ENCODE measurements around the gene ZNF436.

ZNF436 gene

DNA sequence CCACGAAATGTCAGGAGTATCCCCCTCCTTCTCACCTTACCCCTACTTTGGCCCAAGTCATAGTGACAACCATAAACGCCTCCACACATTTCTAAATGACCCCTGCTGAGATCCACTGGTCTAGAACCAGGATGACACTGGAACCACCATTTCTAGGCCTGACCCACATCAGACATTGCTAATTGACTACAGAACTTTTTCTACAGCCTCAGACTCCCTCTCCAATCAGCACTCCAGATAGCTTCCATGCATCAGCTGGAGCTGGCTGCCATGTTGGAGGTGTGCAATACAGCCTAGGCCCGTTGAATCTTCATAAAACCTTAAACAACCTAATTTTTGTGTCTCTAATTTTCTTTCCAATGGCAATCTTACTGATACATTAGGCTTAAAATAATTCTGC is 36.3 kb upstream of the ZNF436 start:
- DNase-seq (no peak), ATAC-seq (ENCODE audit: insufficient read depth, low read depth) (no peak)
- Histone ChIP-seq H2AFZ (ENCODE audit: low read depth, low read length) (no peak overlapping the region), H3K9me3 (ENCODE audit: insufficient read depth, low read length, severe bottlenecking) (no peaks in the 10 kb centered on the region), H3K4me3 (ENCODE audit: low read depth in 1 of 2, low read length in 2 of 2) (no peak overlapping the region), H3K4me1 (ENCODE audit: insufficient read depth, low read length) (peaks cover 13% of the 10 kb centered on the region), H3K36me3 (ENCODE audit: insufficient read depth, low read length) (no peaks in the 10 kb centered on the region), H3K4me2 (ENCODE audit: insufficient read depth, low read length) (no peak overlapping the region), H3K27me3 (ENCODE audit: insufficient read depth, low read length, poor library complexity) (no peaks in the 10 kb centered on the region), H3K79me2 (ENCODE audit: insufficient read depth, low read length) (no peaks in the 10 kb centered on the region), H3K9ac (ENCODE audit: low read depth, low read length) (no peak overlapping the region), H3K27ac (ENCODE audit: low read length) (no peak overlapping the region), H4K20me1 (ENCODE audit: insufficient read depth, low read length) (no peaks in the 10 kb centered on the region)
- TF ChIP-seq, protein P1, sequence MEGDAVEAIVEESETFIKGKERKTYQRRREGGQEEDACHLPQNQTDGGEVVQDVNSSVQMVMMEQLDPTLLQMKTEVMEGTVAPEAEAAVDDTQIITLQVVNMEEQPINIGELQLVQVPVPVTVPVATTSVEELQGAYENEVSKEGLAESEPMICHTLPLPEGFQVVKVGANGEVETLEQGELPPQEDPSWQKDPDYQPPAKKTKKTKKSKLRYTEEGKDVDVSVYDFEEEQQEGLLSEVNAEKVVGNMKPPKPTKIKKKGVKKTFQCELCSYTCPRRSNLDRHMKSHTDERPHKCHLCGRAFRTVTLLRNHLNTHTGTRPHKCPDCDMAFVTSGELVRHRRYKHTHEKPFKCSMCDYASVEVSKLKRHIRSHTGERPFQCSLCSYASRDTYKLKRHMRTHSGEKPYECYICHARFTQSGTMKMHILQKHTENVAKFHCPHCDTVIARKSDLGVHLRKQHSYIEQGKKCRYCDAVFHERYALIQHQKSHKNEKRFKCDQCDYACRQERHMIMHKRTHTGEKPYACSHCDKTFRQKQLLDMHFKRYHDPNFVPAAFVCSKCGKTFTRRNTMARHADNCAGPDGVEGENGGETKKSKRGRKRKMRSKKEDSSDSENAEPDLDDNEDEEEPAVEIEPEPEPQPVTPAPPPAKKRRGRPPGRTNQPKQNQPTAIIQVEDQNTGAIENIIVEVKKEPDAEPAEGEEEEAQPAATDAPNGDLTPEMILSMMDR (IDR thresholded peaks at IDR 0.05; ENCODE audit: borderline replicate concordance, extremely low read depth, low read length, poor library complexity, severe bottlenecking) = no peak
- no peak for TF ChIP-seq EZH2 (IDR thresholded peaks at IDR 0.05; ENCODE audit: borderline replicate concordance, low read depth, low read length, severe bottlenecking)

DNA sequence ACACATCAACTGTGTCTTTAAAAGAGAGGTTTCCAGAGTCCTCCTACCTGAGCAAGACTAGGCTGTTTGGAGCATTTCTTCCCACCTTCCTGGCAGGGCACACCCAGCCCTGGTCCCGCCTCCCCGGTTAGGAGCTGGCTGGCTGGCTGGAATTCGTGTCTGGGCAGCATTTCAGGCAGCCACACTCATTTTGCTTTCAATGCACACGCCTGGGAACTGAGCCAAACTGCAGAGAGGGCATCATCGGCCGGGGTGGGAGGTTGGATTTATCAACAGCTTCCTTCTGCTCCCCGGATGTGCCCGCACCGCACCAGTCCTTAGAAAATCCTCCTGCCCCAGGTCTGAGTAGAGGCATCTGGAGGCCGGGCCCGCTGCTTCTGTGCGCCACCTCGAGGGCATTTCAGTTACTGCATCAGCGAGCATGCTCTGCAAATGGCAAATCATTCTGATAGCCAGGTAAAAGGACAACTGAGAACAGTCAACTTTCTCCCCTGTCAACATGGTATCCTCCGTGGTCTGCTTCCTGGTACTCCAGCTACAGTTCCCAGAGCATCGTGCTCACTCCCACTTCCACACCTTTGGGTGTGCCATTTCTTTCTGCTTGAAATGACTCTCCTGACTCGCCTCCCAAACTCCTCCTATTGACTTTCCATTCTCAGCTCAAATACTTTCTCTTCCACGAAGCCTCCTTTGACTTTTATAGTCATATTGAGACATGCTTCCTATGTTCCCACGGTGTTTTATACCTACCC is 34.3 kb upstream of the ZNF436 start:
- Histone ChIP-seq H3K27me3 (ENCODE audit: insufficient read depth, low read length, poor library complexity) (no peaks in the 10 kb centered on the region), H4K20me1 (ENCODE audit: insufficient read depth, low read length) (no peaks in the 10 kb centered on the region), H3K27ac (ENCODE audit: low read length) (peak overlapping the region; percentile 46), H3K9ac (ENCODE audit: low read depth, low read length) (0 out of 2 replicates have a peak overlapping the region, but pooled peaks have one; percentile 13), H3K4me2 (ENCODE audit: insufficient read depth, low read length) (peak overlapping the region; percentile 53), H3K79me2 (ENCODE audit: insufficient read depth, low read length) (no peaks in the 10 kb centered on the region), H3K4me3 (ENCODE audit: low read depth in 1 of 2, low read length in 2 of 2) (peak overlapping the region in 1 of 2 experiments; percentile 32; a peak in 1 of 4 replicates), H2AFZ (ENCODE audit: low read depth, low read length) (peak overlapping the region; percentile 65), H3K9me3 (ENCODE audit: insufficient read depth, low read length, severe bottlenecking) (no peaks in the 10 kb centered on the region), H3K4me1 (ENCODE audit: insufficient read depth, low read length) (peaks cover 13% of the 10 kb centered on the region), H3K36me3 (ENCODE audit: insufficient read depth, low read length) (no peaks in the 10 kb centered on the region)
- TF ChIP-seq, protein P1 (IDR thresholded peaks at IDR 0.05; ENCODE audit: borderline replicate concordance, extremely low read depth, low read length, poor library complexity, severe bottlenecking) = peak; percentile 99
- TF ChIP-seq EZH2 (IDR thresholded peaks at IDR 0.05; ENCODE audit: borderline replicate concordance, low read depth, low read length, severe bottlenecking) = no peak
- peak; percentile 89 for DNase-seq
- peak; percentile 99 for ATAC-seq (ENCODE audit: insufficient read depth, low read depth)

DNA sequence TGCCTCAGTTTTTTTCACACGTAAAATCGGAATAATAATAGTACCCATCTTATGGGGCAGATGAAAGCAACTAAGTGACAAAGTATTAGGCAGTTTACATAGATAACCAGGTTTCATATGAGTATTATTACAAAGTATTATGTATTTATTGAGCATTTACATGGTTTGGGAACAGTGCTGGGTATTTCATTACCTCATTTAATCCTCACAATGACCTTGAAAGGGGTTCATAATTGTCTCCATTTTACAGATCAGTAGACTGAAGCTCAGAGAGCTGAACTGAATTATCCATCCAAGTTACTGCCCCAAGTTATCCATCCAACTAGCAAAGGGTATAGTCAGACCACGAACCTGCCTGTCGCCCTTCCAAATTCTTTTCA is 33.7 kb upstream of the ZNF436 start:
- DNase-seq = no peak
- no peaks in the 10 kb centered on the region for H3K79me2 ChIP-seq (ENCODE audit: insufficient read depth, low read length)
- no peak for ATAC-seq (ENCODE audit: insufficient read depth, low read depth)
- H3K4me2 ChIP-seq (ENCODE audit: insufficient read depth, low read length) = peak overlapping the region; percentile 53
- TF ChIP-seq, protein P1 (IDR thresholded peaks at IDR 0.05; ENCODE audit: borderline replicate concordance, extremely low read depth, low read length, poor library complexity, severe bottlenecking) = no peak
- no peak for TF ChIP-seq EZH2 (IDR thresholded peaks at IDR 0.05; ENCODE audit: borderline replicate concordance, low read depth, low read length, severe bottlenecking)
- H3K36me3 ChIP-seq (ENCODE audit: insufficient read depth, low read length) = no peaks in the 10 kb centered on the region
- peak overlapping the region; percentile 65; the same call in 1 of the 2 replicates for H2AFZ ChIP-seq (ENCODE audit: low read depth, low read length)
- 0 out of 2 replicates have a peak overlapping the region, but pooled peaks have one; percentile 13 for H3K9ac ChIP-seq (ENCODE audit: low read depth, low read length)
- peaks cover 13% of the 10 kb centered on the region for H3K4me1 ChIP-seq (ENCODE audit: insufficient read depth, low read length)
- H3K27ac ChIP-seq (ENCODE audit: low read length) = peak overlapping the region; percentile 46
- H3K4me3 ChIP-seq (ENCODE audit: low read depth in 1 of 2, low read length in 2 of 2) = peak overlapping the region in 1 of 2 experiments; percentile 32; a peak in 1 of 4 replicates
- H4K20me1 ChIP-seq (ENCODE audit: insufficient read depth, low read length) = no peaks in the 10 kb centered on the region
- no peaks in the 10 kb centered on the region for H3K9me3 ChIP-seq (ENCODE audit: insufficient read depth, low read length, severe bottlenecking)
- no peaks in the 10 kb centered on the region for H3K27me3 ChIP-seq (ENCODE audit: insufficient read depth, low read length, poor library complexity)
